Liver (tissue), 9 donors: ENCODE measurements around the gene MIPEP. TPM values are rescaled to one million over a fixed set of nuclear protein-coding genes. Genes with fewer than 3 reads are reported as not detected.

Experiments
- DNase-seq: peaks from one replicate; pipeline ENCODE4 v3.0.0-alpha.2; 2017; ENCODE audit warnings: low spot score
- H3K27ac ChIP-seq, 2 donors: one replicate each; pipeline ENCODE4 v1.7.0; 2013; ENCODE audit warnings: inconsistent platforms in 2 of 2, low read length in 2 of 2, control low read depth in 1 of 2, low read depth in 1 of 2, mild to moderate bottlenecking in 1 of 2
- H3K27me3 ChIP-seq, 4 donors: one replicate each; pipeline versions ENCODE4 v1.6.1 to v1.7.0; 2013; ENCODE audit warnings: low read length in 3 of 4, inconsistent platforms in 1 of 4, mild to moderate bottlenecking in 1 of 4, moderate library complexity in 1 of 4; ENCODE audit not compliant: control insufficient read depth in 4 of 4, insufficient read depth in 4 of 4
- H3K36me3 ChIP-seq, 4 donors: one replicate each; pipeline versions ENCODE4 v1.6.1 to v1.7.0; 2013; ENCODE audit warnings: low read length in 3 of 4, mild to moderate bottlenecking in 3 of 4, low read depth in 1 of 4, moderate library complexity in 1 of 4; ENCODE audit not compliant: control insufficient read depth in 4 of 4, insufficient read depth in 3 of 4
- H3K4me1 ChIP-seq, 4 donors: one replicate each; pipeline versions ENCODE4 v1.6.1 to v1.7.0; 2013; ENCODE audit warnings: low read length in 3 of 4, mild to moderate bottlenecking in 3 of 4, moderate library complexity in 1 of 4; ENCODE audit not compliant: control insufficient read depth in 4 of 4, insufficient read depth in 4 of 4
- H3K4me3 ChIP-seq, 3 donors: one replicate each; pipeline versions ENCODE4 v1.6.1 to v1.7.0; 2013; ENCODE audit warnings: low read length in 3 of 3, control low read depth in 1 of 3, low read depth in 1 of 3, mild to moderate bottlenecking in 1 of 3
- H3K9ac ChIP-seq, 2 donors: one replicate each; pipeline ENCODE4 v1.7.0; 2013; ENCODE audit warnings: low read length in 2 of 2, mild to moderate bottlenecking in 2 of 2, moderate library complexity in 2 of 2, control low read depth in 1 of 2, low read depth in 1 of 2
- H3K9me3 ChIP-seq, 4 donors: one replicate each; pipeline versions ENCODE4 v1.6.1 to v1.7.0; 2013; ENCODE audit warnings: low read length in 3 of 4; ENCODE audit not compliant: control insufficient read depth in 4 of 4
- ATF3 ChIP-seq: IDR thresholded peaks from 2 replicates; pipeline ENCODE4 v1.6.1; 2016; ENCODE audit warnings: antibody characterized with exemption
- CTCF ChIP-seq: fragments of 150-350 bp; IDR thresholded peaks from 2 replicates; pipeline ENCODE4 v1.5.1; 2017; ENCODE audit warnings: improper control_type of control experiment, low read depth, low read length; ENCODE audit not compliant: missing input control
- FOXA1 ChIP-seq: IDR thresholded peaks from 2 replicates; pipeline ENCODE4 v1.6.1; 2016; ENCODE audit warnings: antibody characterized with exemption
- FOXA2 ChIP-seq: IDR thresholded peaks from 2 replicates; pipeline ENCODE4 v1.6.1; 2016; ENCODE audit warnings: antibody characterized with exemption
- GABPA ChIP-seq, 2 donors: IDR thresholded peaks in 1 of 2; conservative IDR thresholded peaks in 1 of 2; 2 replicates each; pipeline ENCODE4 v1.6.1; 2016; ENCODE audit warnings: antibody characterized with exemption in 2 of 2, mild to moderate bottlenecking in 1 of 2, moderate library complexity in 1 of 2
- HNF4A ChIP-seq, 2 donors: conservative IDR thresholded peaks; 2 replicates each; pipeline ENCODE4 v1.6.1; 2016; ENCODE audit warnings: antibody characterized with exemption in 2 of 2, mild to moderate bottlenecking in 2 of 2
- HNF4G ChIP-seq: IDR thresholded peaks from 2 replicates; pipeline ENCODE4 v1.6.1; 2016; ENCODE audit warnings: antibody characterized with exemption
- JUND ChIP-seq, 2 donors: IDR thresholded peaks; 2 replicates each; pipeline ENCODE4 v1.6.1; 2016; ENCODE audit warnings: antibody characterized with exemption in 2 of 2
- NR2F2 ChIP-seq: IDR thresholded peaks from 2 replicates; pipeline ENCODE4 v1.6.1; 2016; ENCODE audit warnings: antibody characterized with exemption
- RAD21 ChIP-seq, 2 donors: IDR thresholded peaks; 2 replicates each; pipeline ENCODE4 v1.6.1; 2016; ENCODE audit warnings: antibody characterized with exemption in 2 of 2, mild to moderate bottlenecking in 2 of 2
- RXRA ChIP-seq, 2 donors: IDR thresholded peaks; 2 replicates each; pipeline ENCODE4 v1.6.1; 2017 to 2018; ENCODE audit warnings: antibody characterized with exemption in 2 of 2, mild to moderate bottlenecking in 1 of 2
- SP1 ChIP-seq: IDR thresholded peaks from 2 replicates; pipeline ENCODE4 v1.6.1; 2018; ENCODE audit warnings: antibody characterized with exemption, mild to moderate bottlenecking
- TAF1 ChIP-seq: conservative IDR thresholded peaks from 2 replicates; pipeline ENCODE4 v1.6.1; 2016; ENCODE audit warnings: antibody characterized with exemption, mild to moderate bottlenecking
- YY1 ChIP-seq: IDR thresholded peaks from 2 replicates; pipeline ENCODE4 v1.6.1; 2016; ENCODE audit warnings: antibody characterized with exemption, mild to moderate bottlenecking
- ZBTB33 ChIP-seq: IDR thresholded peaks from 2 replicates; pipeline ENCODE4 v1.6.1; 2016; ENCODE audit warnings: antibody characterized with exemption
- WGBS: extraction: QIAGEN DNeasy Blood & Tissue Kit; methylation state at CpG from one replicate; pipeline ENCODE4 v1.1.7; 2013; 5-methylcytosine and 5-hydroxymethylcytosine counted together
- polyA plus RNA-seq, 2 donors: library from polyadenylated mRNA; stranded (reverse) in 1 of 2; unstranded in 1 of 2; fragments of 200-250 nt in 1 of 2; fragments of >200 nt in 1 of 2; fragmentation: Nextera tagmentation in 1 of 2; extraction: Ambion mirVana in 1 of 2; gene quantifications; one replicate each; pipeline versions ENCODE4 v1.2.1 to v1.2.3, GENCODE V29; 2013 to 2015
- total RNA-seq, 2 donors: library from RNA; depleted of rRNA; stranded (reverse); fragments of >200 nt; gene quantifications; one replicate each; pipeline ENCODE4 v1.2.3, GENCODE V29; 2014
- donor health status: healthy.
- donor health status: healthy.
- donor health status: healthy.
- donor health status: healthy.
- donor health status: healthy.

The MIPEP gene
- total and polyA plus RNA-seq, 4 donors, result 7.4 to 11.7 (median 10.2) TPM

GRCh38 chr13:23736541-23736940 is 152.7 kb downstream of the MIPEP start:
- WGBS, result 90% methylated on average over 5 of the region's 5 CpGs
- Histone ChIP-seq H3K4me3 (no peak overlapping the region), H3K9ac (no peak overlapping the region), H3K27ac (no peak overlapping the region), H3K9me3 (no peaks in the 10 kb centered on the region), H3K4me1 (no peaks in the 10 kb centered on the region), H3K27me3 (no peaks in the 10 kb centered on the region), H3K36me3 (no peaks in the 10 kb centered on the region)
- no peak for TF ChIP-seq HNF4G
- no peak for DNase-seq

- H3K9ac ChIP-seq, result no peak overlapping the region
- H3K27me3 ChIP-seq, result no peaks in the 10 kb centered on the region
- no peaks in the 10 kb centered on the region for H3K36me3 ChIP-seq
- no peaks in the 10 kb centered on the region for H3K4me1 ChIP-seq
- WGBS, result 73% methylated on average over 2 of the region's 2 CpGs
- no peak overlapping the region for H3K4me3 ChIP-seq
- H3K27ac ChIP-seq, result no peak overlapping the region
- DNase-seq, result no peak
- H3K9me3 ChIP-seq, result no peaks in the 10 kb centered on the region
- no peak for TF ChIP-seq JUND (IDR thresholded peaks at IDR 0.05)
- TF ChIP-seq FOXA1, result no peak
- no peak for TF ChIP-seq YY1
- TF ChIP-seq NR2F2, result no peak
- no peak for TF ChIP-seq GABPA (IDR thresholded peaks at IDR 0.05 in 1 of 2, conservative IDR thresholded peaks at IDR 0.05 in 1 of 2)
- no peak for TF ChIP-seq FOXA2
- no peak for TF ChIP-seq RXRA (IDR thresholded peaks at IDR 0.05)
- no peak for TF ChIP-seq HNF4A (conservative IDR thresholded peaks at IDR 0.05)
- TF ChIP-seq TAF1, result no peak
- no peak for TF ChIP-seq ZBTB33
- no peak for TF ChIP-seq ATF3
- no peak for TF ChIP-seq CTCF
These were observed 153.9 kb downstream of the MIPEP start for GRCh38 chr13:23735329-23735728.

GRCh38 chr13:23731709-23732108 is 157.5 kb downstream of the MIPEP start:
- no peaks in the 10 kb centered on the region for H3K27me3 ChIP-seq
- no peaks in the 10 kb centered on the region for H3K9me3 ChIP-seq
- H3K9ac ChIP-seq, result no peak overlapping the region
- DNase-seq, result no peak
- H3K4me1 ChIP-seq, result no peaks in the 10 kb centered on the region
- no peak for TF ChIP-seq SP1
- no peak for TF ChIP-seq FOXA2
- TF ChIP-seq GABPA (IDR thresholded peaks at IDR 0.05 in 1 of 2, conservative IDR thresholded peaks at IDR 0.05 in 1 of 2), result no peak
- no peak for TF ChIP-seq HNF4A (conservative IDR thresholded peaks at IDR 0.05)
- no peak for TF ChIP-seq RAD21 (IDR thresholded peaks at IDR 0.05)
- no peak for TF ChIP-seq NR2F2
- no peak for TF ChIP-seq YY1
- TF ChIP-seq ATF3, result no peak
- no peak for TF ChIP-seq TAF1
- no peak for TF ChIP-seq JUND (IDR thresholded peaks at IDR 0.05)
- no peaks in the 10 kb centered on the region for H3K36me3 ChIP-seq
- H3K27ac ChIP-seq, result no peak overlapping the region
- 97% methylated on average over 3 of the region's 3 CpGs for WGBS
- H3K4me3 ChIP-seq, result no peak overlapping the region
